ENCODE data around the gene TRIM46.
"Not testable (repeated sequence)": the region's sequence is repeated elsewhere in the genome, so short reads cannot be mapped to it uniquely, and the experiment has no call there.

The TRIM46 gene

DNA sequence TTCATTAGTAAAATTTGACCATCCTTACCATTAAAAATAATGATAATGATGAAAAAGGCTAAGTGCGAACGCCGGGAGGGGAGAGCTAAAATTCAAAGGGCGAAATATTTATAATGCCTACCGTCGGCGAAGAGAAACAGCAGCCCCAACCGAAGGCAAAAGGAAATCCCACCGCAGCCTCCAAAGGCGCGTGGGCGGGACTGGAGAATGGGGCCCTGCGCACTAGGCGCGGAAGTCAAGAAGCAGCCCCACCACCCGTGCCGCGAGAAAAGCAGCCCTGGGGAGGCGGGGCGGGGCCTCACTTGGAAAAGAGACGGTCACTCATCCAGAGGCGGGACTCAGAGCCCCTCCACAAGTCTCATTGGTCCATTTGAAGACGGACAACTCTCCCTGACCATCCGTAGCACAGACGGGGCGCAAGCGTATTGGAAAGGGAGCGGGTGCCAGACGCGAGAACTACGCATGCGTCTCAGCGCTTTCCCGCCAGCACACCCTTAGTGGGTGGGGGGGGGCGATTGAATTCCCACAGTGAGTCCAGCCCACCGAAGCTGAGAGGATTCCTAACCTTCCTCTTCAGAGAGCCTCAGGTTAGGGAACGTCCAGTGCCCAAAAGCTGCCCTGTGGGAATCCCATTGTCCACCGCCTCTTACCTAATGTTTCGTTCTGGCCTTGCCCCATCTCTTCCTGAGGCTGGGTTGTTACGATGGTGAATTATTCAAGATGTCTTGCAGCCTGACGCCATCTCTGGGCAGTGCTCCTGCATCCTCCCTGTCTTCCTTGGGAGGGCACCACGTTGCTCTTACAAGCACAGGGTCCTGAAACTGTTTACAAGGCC, 53.8 kb downstream of the TRIM46 start:
- peak; percentile 99 for DNase-seq (ENCODE audit: low spot score)

DNA sequence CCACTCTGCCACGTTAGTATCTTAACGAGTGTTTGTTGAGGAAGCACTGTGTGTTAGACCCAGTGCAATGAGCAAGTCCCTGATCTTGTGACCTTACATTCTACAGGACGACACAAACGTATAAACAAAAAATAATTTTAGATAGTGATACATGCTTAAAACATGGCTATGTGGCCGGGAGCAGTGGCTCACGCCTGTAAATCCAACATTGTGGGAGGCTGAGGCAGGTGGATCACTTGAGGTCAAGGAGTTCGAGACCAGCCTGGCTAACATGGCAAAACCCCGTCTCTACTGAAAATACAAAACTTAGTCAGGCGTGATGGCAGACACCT, 54.4 kb downstream of the TRIM46 start:
- DNase-seq (ENCODE audit: low spot score), result no peak

DNA sequence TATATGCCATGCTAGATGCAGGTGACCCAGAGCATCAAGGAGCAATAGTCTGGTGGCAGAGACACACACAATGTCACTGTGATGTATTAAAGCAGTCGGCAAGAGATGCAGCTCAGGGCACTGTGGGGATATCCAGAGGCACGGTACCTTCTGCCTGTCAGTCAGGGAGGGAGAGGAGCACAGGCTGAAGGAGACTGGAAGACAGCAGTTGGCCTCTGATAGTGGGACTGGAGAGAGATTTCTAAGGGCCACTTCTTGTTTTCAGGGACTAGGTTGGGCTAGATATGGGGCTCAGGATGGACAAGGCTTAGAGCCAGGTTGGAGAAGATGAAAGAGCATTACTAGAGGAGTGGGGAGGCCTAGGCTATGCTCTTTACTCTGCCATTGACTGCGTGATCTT, 57.7 kb downstream of the TRIM46 start:
- DNase-seq (ENCODE audit: low spot score), result not testable (repeated sequence)

DNA sequence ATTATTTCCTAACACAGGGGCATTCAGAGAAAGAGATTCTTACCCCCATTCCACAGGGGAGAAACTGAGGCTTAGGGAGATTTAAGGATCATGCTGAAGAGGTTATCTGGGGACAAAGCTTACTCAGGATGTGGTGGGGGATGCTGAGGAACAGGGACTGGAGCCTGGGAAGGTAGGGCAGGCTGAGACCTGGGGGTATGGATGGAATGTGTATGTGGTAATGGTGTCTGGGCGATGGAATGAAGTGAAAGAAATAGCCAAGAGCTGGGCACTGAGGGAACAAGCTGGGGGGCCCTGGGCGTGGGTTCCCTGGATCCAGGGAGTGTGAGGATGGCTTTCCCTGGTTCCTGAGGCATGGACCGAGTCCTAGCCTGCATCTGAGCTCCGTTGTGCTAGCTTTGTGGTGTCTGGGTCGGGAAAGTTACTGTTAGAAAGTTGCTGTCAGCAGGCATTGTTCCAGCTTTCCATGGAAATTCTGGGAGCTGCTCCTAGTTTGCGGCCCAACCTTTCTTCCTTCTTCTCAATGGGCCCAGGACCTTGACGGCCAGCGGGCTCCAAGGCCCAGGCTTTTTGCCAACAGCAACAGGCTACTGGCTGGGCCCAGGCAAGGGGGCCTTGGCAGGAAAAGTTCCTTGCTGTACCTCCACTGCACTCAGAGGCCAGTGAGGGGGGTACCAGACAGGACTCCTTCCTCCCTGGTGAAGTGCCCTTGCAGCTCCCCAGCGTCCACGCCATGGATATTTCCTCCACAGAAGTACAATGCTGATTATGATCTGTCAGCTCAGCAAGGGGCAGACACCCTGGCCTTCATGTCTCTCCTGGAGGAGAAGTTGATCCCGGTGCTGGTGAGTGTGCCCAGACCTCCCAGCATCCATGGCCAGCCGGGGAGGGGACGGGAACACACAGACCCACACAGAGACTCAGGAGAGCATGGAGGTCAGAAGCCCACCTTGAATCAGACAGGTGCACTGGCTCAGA, 58.6 kb downstream of the TRIM46 start:
- peak; percentile 53 for DNase-seq (ENCODE audit: low spot score)

DNA sequence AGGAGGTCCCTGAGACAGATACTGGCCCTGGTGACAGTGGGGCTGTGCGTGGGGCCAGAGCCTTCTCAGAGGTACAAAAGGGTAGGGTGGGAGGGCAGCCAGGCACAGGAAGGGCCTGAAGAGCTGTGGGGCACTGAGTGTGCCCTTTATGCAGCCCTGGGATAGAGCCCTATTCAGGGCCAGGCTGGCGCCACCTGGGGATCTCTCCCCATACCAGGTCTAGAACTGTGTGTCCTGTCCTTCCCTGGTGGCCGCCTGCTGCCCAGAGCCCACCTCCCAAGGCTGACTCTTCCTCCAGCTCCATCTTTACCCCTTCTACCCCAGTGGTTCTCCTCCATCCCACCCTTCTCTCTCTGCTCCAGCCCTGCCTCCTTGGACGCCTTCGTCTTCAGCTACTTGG, 59.9 kb downstream of the TRIM46 start:
- DNase-seq (ENCODE audit: low spot score), result not testable (repeated sequence)
